BE2C (cell line): ENCODE data around the gene MAP3K7. TPM values are rescaled to one million over a fixed set of nuclear protein-coding genes. Genes with fewer than 3 reads are reported as not detected.
A peak's percentile ranks its signal among the peaks of the same experiment; 100 is the strongest.

Experiments used
- DNase-seq: peaks from one replicate; pipeline ENCODE4 v3.0.0-alpha.2; 2020
- H3K27me3 ChIP-seq: fragments of 250-450 bp; sonication (Bioruptor Pico); 2 replicates; pipeline ENCODE4 v1.5.1; 2020; ENCODE audit warnings: mild to moderate bottlenecking
- H3K36me3 ChIP-seq: fragments of 250-450 bp; sonication (Bioruptor Pico); 2 replicates; pipeline ENCODE4 v1.5.1; 2020; ENCODE audit warnings: mild to moderate bottlenecking
- H3K4me1 ChIP-seq: fragments of 250-450 bp; sonication (Bioruptor Pico); 2 replicates; pipeline ENCODE4 v1.5.1; 2020
- H3K4me3 ChIP-seq: 2 replicates; pipeline ENCODE4 v1.5.1; 2011; ENCODE audit warnings: low read depth, low read length
- H3K9me3 ChIP-seq: fragments of 250-450 bp; sonication (Bioruptor Pico); 2 replicates; pipeline ENCODE4 v1.5.1; 2020
- CTCF ChIP-seq: IDR thresholded peaks from 2 replicates; pipeline ENCODE4 v1.5.1; 2012; ENCODE audit warnings: mild to moderate bottlenecking, low read depth, low read length
- polyA plus RNA-seq: library from polyadenylated mRNA; unstranded; fragments of >200 nt; gene quantifications from one replicate; pipeline ENCODE4 v1.2.1, GENCODE V29; 2012; ENCODE audit warnings: low read depth, missing spikeins; ENCODE audit not compliant: insufficient read length, insufficient read depth

The MAP3K7 gene
- polyA plus RNA-seq = 20.5 TPM

- Histone ChIP-seq H3K4me3 (peak within 1 kb of the TSS; percentile 98), H3K27me3 (no peaks in the 10 kb centered on the region), H3K4me1 (no peaks in the 10 kb centered on the region), H3K9me3 (no peaks in the 10 kb centered on the region), H3K36me3 (no peaks in the 10 kb centered on the region)
- peak; percentile 91 for DNase-seq
- no peak for TF ChIP-seq CTCF
Observed at GRCh38 chr6:90586836-90587638, at the start of gene MAP3K7. MAP3K7 (minus strand) TSS chr6:90587072; CDS start chr6:90586883, 189 bp downstream.

- H3K4me3 ChIP-seq = no peak overlapping the region
- TF ChIP-seq CTCF = no peak
- H3K4me1 ChIP-seq = no peaks in the 10 kb centered on the region
- H3K36me3 ChIP-seq = no peaks in the 10 kb centered on the region
- H3K9me3 ChIP-seq = no peaks in the 10 kb centered on the region
- DNase-seq = no peak
- no peaks in the 10 kb centered on the region for H3K27me3 ChIP-seq
Observed at GRCh38 chr6:90631046-90631445, 44.2 kb upstream of the MAP3K7 start.

GRCh38 chr6:90621581-90621980, 34.7 kb upstream of the MAP3K7 start:
- H3K4me1 ChIP-seq = no peaks in the 10 kb centered on the region
- no peaks in the 10 kb centered on the region for H3K36me3 ChIP-seq
- H3K9me3 ChIP-seq = no peaks in the 10 kb centered on the region
- no peak for DNase-seq
- H3K4me3 ChIP-seq = no peak overlapping the region
- TF ChIP-seq CTCF = no peak
- peaks cover 4% of the 10 kb centered on the region for H3K27me3 ChIP-seq

- Histone ChIP-seq H3K9me3 (no peaks in the 10 kb centered on the region), H3K4me1 (no peaks in the 10 kb centered on the region), H3K4me3 (no peak overlapping the region), H3K36me3 (no peaks in the 10 kb centered on the region), H3K27me3 (peaks cover 23% of the 10 kb centered on the region)
- DNase-seq = no peak
- no peak for TF ChIP-seq CTCF
Observed at GRCh38 chr6:90619221-90619620, 32.3 kb upstream of the MAP3K7 start.

GRCh38 chr6:90612313-90612680, 25.4 kb upstream of the MAP3K7 start:
- Histone ChIP-seq H3K27me3 (peaks cover 64% of the 10 kb centered on the region), H3K36me3 (no peaks in the 10 kb centered on the region), H3K9me3 (no peaks in the 10 kb centered on the region), H3K4me3 (no peak overlapping the region), H3K4me1 (no peaks in the 10 kb centered on the region)
- DNase-seq = no peak
- no peak for TF ChIP-seq CTCF

- DNase-seq = no peak
- Histone ChIP-seq H3K4me3 (peak overlapping the region; percentile 60), H3K4me1 (no peaks in the 10 kb centered on the region)
Observed at GRCh38 chr6:90611543-90612312, 24.9 kb upstream of the MAP3K7 start.

More at GRCh38 chr6:90611543-90612312, 24.9 kb upstream of the MAP3K7 start:
- Histone ChIP-seq H3K9me3 (no peaks in the 10 kb centered on the region), H3K27me3 (peaks cover 65% of the 10 kb centered on the region), H3K36me3 (no peaks in the 10 kb centered on the region)
- TF ChIP-seq CTCF = 0 out of 2 replicates have a peak, but pooled peaks have one; percentile 19
